ENCODE results near the gene CBX4. TPM values are rescaled to one million over a fixed set of nuclear protein-coding genes. Genes with fewer than 3 reads are reported as not detected.

Gene CBX4
- total and polyA plus RNA-seq, 7 donors: 3.5 to 14.2 (median 7.6) TPM

DNA sequence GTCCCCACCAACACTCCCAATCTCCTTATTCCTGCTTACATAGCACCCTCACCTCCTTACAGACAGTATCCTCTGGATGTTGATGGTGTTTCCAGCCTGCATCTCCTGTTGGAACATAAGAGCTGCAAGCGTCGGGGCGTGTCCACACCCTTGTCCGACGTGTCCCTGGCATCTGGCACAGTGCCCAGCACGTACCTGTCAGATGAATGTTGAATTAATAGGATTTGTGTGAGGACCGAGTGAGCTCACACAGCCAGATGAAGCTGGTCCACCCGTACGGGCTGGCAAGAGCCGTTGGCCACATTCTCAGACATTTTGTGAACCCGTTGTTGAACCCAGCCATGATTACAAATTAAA is 12.2 kb upstream of the CBX4 start:
- H3K27ac ChIP-seq: no peak overlapping the region
- TF ChIP-seq, protein P1, sequence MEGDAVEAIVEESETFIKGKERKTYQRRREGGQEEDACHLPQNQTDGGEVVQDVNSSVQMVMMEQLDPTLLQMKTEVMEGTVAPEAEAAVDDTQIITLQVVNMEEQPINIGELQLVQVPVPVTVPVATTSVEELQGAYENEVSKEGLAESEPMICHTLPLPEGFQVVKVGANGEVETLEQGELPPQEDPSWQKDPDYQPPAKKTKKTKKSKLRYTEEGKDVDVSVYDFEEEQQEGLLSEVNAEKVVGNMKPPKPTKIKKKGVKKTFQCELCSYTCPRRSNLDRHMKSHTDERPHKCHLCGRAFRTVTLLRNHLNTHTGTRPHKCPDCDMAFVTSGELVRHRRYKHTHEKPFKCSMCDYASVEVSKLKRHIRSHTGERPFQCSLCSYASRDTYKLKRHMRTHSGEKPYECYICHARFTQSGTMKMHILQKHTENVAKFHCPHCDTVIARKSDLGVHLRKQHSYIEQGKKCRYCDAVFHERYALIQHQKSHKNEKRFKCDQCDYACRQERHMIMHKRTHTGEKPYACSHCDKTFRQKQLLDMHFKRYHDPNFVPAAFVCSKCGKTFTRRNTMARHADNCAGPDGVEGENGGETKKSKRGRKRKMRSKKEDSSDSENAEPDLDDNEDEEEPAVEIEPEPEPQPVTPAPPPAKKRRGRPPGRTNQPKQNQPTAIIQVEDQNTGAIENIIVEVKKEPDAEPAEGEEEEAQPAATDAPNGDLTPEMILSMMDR (IDR thresholded peaks at IDR 0.05): no peak
- TF ChIP-seq EP300 (IDR thresholded peaks at IDR 0.05): no peak
- no peak for TF ChIP-seq POLR2A (IDR thresholded peaks at IDR 0.05)
- no peak for TF ChIP-seq POLR2AphosphoS5 (IDR thresholded peaks at IDR 0.05)
- H3K4me1 ChIP-seq: no peaks in the 10 kb centered on the region
- DNase-seq: no peak
- intact Hi-C loops (cut with DNase I): no loop called here
- H3K27me3 ChIP-seq: peaks cover 0 to 6% (median 0%) of the 10 kb centered on the region in 3 donors
- 23 to 71% methylated on average over 11 of the region's 11 CpGs for WGBS, 2 donors
- H3K9me3 ChIP-seq: no peaks in the 10 kb centered on the region
- H3K4me3 ChIP-seq: no peak overlapping the region
- H3K36me3 ChIP-seq: no peaks in the 10 kb centered on the region

DNA sequence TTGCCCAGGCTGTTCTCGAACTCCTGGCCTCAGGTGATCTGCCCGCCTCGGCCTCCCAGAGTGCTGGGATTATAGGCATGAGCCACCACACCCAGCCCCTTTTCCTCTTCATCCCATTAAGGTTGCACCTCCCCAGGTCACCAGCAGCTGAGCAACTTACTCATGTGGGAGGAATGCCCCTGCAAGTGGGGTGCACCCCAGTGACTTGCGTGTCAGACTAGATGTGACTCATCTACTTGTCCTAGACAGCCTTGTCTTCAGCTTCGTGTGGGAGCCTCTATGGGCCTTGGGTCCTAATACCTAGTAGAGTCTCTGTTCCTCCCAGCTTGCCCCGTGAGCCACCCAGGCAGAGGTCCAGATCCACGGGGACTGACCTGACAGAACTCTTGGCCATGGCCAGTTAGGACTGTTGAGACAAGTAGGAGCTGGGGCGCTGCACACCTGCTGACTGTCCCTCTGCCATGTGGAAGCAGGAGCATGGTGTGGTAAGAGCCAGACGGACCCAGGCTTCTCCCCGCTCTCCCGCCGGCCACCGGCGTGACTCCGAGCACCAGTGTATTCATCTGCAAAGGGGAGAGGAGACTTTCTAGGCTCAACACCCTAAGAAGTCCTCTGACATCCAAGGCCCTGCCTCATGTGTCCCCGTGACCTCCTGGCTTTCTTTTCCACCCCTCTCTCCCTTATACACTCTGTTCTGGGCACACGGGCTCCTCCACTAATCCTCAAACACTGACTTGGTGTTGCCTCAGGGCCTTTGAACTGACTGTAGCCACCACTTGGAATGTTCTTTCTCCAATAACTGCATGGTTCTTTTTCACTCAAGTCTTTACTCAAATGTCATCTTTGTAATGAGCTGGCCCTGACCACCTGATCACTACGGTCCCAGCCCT is 11.6 kb upstream of the CBX4 start:
- no peak for DNase-seq
- peaks cover 0 to 6% (median 0%) of the 10 kb centered on the region in 3 donors for H3K27me3 ChIP-seq
- no peak overlapping the region for H3K27ac ChIP-seq
- intact Hi-C loops (cut with DNase I): no loop called here
- no peaks in the 10 kb centered on the region for H3K4me1 ChIP-seq
- no peaks in the 10 kb centered on the region for H3K9me3 ChIP-seq
- TF ChIP-seq POLR2AphosphoS5 (IDR thresholded peaks at IDR 0.05): no peak
- no peak for TF ChIP-seq POLR2A (IDR thresholded peaks at IDR 0.05)
- no peak for TF ChIP-seq EP300 (IDR thresholded peaks at IDR 0.05)
- TF ChIP-seq, protein P1 (IDR thresholded peaks at IDR 0.05): no peak
- H3K36me3 ChIP-seq: no peaks in the 10 kb centered on the region
- WGBS, 2 donors: 87 to 91% methylated on average over 18 of the region's 18 CpGs
- H3K4me3 ChIP-seq: no peak overlapping the region

DNA sequence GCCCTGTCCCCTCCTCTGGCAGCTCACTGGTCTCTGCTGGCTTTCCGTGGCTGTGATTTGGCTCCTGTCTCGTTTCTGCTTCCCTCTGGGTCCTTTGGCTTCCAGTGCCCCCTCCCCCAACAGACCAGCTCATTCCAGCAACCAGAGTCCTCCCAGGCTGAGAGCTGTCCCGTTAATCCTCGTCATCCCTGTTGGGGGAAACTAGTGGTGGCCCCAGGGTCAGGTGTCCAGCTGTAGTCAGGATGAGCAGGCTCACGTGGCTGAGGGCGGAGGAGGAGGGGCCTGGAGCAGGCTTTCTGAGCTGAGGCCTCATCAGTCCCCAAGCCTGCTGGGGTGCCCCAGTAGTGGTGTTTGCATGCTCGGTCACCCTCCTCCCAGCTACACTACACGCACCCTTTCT is 10.7 kb upstream of the CBX4 start:
- H3K4me3 ChIP-seq: no peak overlapping the region
- H3K36me3 ChIP-seq: no peaks in the 10 kb centered on the region
- peaks cover 0 to 9% (median 0%) of the 10 kb centered on the region in 3 donors for H3K27me3 ChIP-seq
- 86 to 89% methylated on average over 8 of the region's 8 CpGs for WGBS, 2 donors
- DNase-seq: no peak
- H3K9me3 ChIP-seq: no peaks in the 10 kb centered on the region
- TF ChIP-seq, protein P1 (IDR thresholded peaks at IDR 0.05): no peak
- TF ChIP-seq EP300 (IDR thresholded peaks at IDR 0.05) (no peak), POLR2AphosphoS5 (IDR thresholded peaks at IDR 0.05) (no peak), POLR2A (IDR thresholded peaks at IDR 0.05) (no peak)
- intact Hi-C loops (cut with DNase I): no loop called here
- H3K4me1 ChIP-seq: peaks cover 0 to 7% (median 4%) of the 10 kb centered on the region in 4 donors
- H3K27ac ChIP-seq: no peak overlapping the region

DNA sequence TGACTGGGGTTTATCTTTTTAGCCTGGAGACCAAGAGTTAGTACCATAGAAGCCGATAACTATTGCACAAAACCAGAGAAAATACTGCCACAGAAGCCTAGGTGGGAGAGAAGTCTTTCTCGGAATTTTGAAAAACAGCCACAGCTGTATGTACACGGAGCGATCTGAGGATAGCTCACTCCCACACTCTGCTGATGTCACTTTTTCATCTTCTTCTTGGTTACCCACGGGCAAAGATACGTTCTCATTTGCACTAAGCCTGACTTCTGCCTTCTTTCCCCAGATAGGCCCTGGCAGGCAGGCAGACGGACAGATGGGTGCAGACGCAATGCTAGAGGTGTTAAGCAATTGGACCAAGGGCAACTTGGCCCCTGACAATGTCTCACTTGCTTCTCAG is 9.1 kb upstream of the CBX4 start:
- H3K9me3 ChIP-seq: no peaks in the 10 kb centered on the region
- H3K27ac ChIP-seq: no peak overlapping the region
- WGBS, 2 donors: 89 to 91% methylated on average over 8 of the region's 8 CpGs
- DNase-seq: no peak
- peaks cover 2 to 23% (median 5%) of the 10 kb centered on the region in 3 donors for H3K27me3 ChIP-seq
- H3K4me1 ChIP-seq: peaks cover 0 to 22% (median 20%) of the 10 kb centered on the region in 4 donors
- TF ChIP-seq, protein P1 (IDR thresholded peaks at IDR 0.05): no peak
- TF ChIP-seq POLR2A (IDR thresholded peaks at IDR 0.05): no peak
- no peak for TF ChIP-seq POLR2AphosphoS5 (IDR thresholded peaks at IDR 0.05)
- TF ChIP-seq EP300 (IDR thresholded peaks at IDR 0.05): no peak
- intact Hi-C loops (cut with DNase I): no loop called here
- H3K36me3 ChIP-seq: no peaks in the 10 kb centered on the region
- H3K4me3 ChIP-seq: no peak overlapping the region
